K562 (cell line): ENCODE results near the gene CHPF. TPM values are rescaled to one million over a fixed set of nuclear protein-coding genes. Genes with fewer than 3 reads are reported as not detected.

ENCODE experiments used
- ADNP ChIP-seq: fragments of 200-800 bp; sonication (Bioruptor generic); IDR thresholded peaks from 2 replicates; pipeline ENCODE4 v1.6.1; 2016; ENCODE audit warnings: missing genetic modification characterization, missing compliant biosample characterization
- ELF2 ChIP-seq: fragments of 250-450 bp; sonication (Bioruptor Pico); IDR thresholded peaks from 2 replicates; pipeline ENCODE4 v1.5.0; 2021; ENCODE audit warnings: mild to moderate bottlenecking
- ETV1 ChIP-seq: fragments of 450-650 bp; conservative IDR thresholded peaks from 2 replicates; pipeline ENCODE4 v1.6.1; 2016; ENCODE audit warnings: missing genetic modification characterization, control low read depth, low read depth, missing compliant biosample characterization
- JUNB ChIP-seq: fragments of 450-650 bp; formaldehyde crosslinking; conservative IDR thresholded peaks from 2 replicates; pipeline ENCODE4 v1.4.0; 2020; ENCODE audit warnings: mild to moderate bottlenecking
- LCOR ChIP-seq: sonication (generic); formaldehyde crosslinking; IDR thresholded peaks from 2 replicates; pipeline ENCODE4 v1.8.0; 2022; ENCODE audit warnings: mild to moderate bottlenecking, missing genetic modification reagents
- MAFK ChIP-seq: IDR thresholded peaks from 2 replicates; pipeline ENCODE4 v1.6.1; 2011; ENCODE audit warnings: low read length, improper control_type of control experiment
- MCM2 ChIP-seq: fragments of 450-650 bp; IDR thresholded peaks from 2 replicates; pipeline ENCODE4 v1.6.1; 2017; ENCODE audit warnings: low read depth, mild to moderate bottlenecking
- MIER1 ChIP-seq: fragments of 450-650 bp; IDR thresholded peaks from 2 replicates; pipeline ENCODE4 v1.6.1; 2016; ENCODE audit warnings: antibody characterized with exemption, mild to moderate bottlenecking, low read depth
- MTA2 ChIP-seq: fragments of 450-650 bp; IDR thresholded peaks from 2 replicates; pipeline ENCODE4 v1.6.1; 2016; ENCODE audit warnings: low read depth
- MTA3 ChIP-seq: fragments of 450-650 bp; formaldehyde crosslinking; IDR thresholded peaks from 2 replicates; pipeline ENCODE4 v1.6.1; 2017; ENCODE audit warnings: mild to moderate bottlenecking, borderline replicate concordance
- RAD51 ChIP-seq: fragments of 450-650 bp; IDR thresholded peaks from 2 replicates; pipeline ENCODE4 v1.7.1; 2016; ENCODE audit warnings: low read depth, mild to moderate bottlenecking, borderline replicate concordance
- WHSC1 ChIP-seq: IDR thresholded peaks from one replicate; pipeline ENCODE4 v1.6.1; 2012; ENCODE audit warnings: low read length, control low read depth, inconsistent platforms
- ZNF133 ChIP-seq: fragments of 250-450 bp; sonication (Bioruptor Pico); IDR thresholded peaks from 2 replicates; pipeline ENCODE4 v1.4.0; 2020; ENCODE audit warnings: mild to moderate bottlenecking
- ZNF311 ChIP-seq: fragments of 250-450 bp; sonication (Bioruptor Pico); IDR thresholded peaks from 2 replicates; pipeline ENCODE4 v1.4.0; 2020; ENCODE audit warnings: mild to moderate bottlenecking, moderate library complexity
- ZNF707 ChIP-seq: fragments of 250-450 bp; sonication (Bioruptor Pico); conservative IDR thresholded peaks from 2 replicates; pipeline ENCODE4 v1.8.0; 2022; ENCODE audit warnings: inconsistent platforms, mild to moderate bottlenecking, moderate library complexity
- ZNF76 ChIP-seq: fragments of 250-450 bp; sonication (Bioruptor Pico); IDR thresholded peaks from 2 replicates; pipeline ENCODE4 v1.4.0; 2020; ENCODE audit warnings: mild to moderate bottlenecking, moderate library complexity, borderline replicate concordance
- polyA plus RNA-seq, 8 experiments: library from polyadenylated mRNA; depleted of rRNA in 4 of 8; stranded (reverse) in 5 of 8; unstranded in 3 of 8; fragments of >200 nt; fragmentation: Nextera tagmentation in 2 of 8; fragmentation: Illumina TruSeq in 1 of 8; extraction: Ambion mirVana in 2 of 8; extraction: Trizol in 1 of 8; gene quantifications; 2 replicates each; pipeline versions ENCODE4 v1.2.1 to v1.2.3, GENCODE V29; 2011 to 2014; ENCODE audit warnings: inconsistent platforms in 1 of 8, missing spikeins in 1 of 8
- total RNA-seq, 7 experiments: library from RNA; depleted of rRNA in 6 of 7; stranded (reverse); fragments of >200 nt in 6 of 7; fragmentation: Illumina TruSeq in 2 of 7; extraction: Trizol in 2 of 7; gene quantifications; 2 replicates each; pipeline versions ENCODE4 v1.2.1 to v1.2.3, GENCODE V29; 2011 to 2021; ENCODE audit warnings: low replicate concordance in 1 of 7
- TF ChIP-seq, protein P1 (sequence below): conservative IDR thresholded peaks from 2 replicates; pipeline ENCODE4 v1.6.1; 2011; ENCODE audit warnings: low read depth, mild to moderate bottlenecking, low read length; ENCODE audit not compliant: control insufficient read depth

Gene CHPF
- total and polyA plus RNA-seq, 9 of the 15 experiments (the other 6 are each of a cell fraction or from before 2014, with no cell fraction given), result 0.15 to 57.2 (median 7.9) TPM

DNA sequence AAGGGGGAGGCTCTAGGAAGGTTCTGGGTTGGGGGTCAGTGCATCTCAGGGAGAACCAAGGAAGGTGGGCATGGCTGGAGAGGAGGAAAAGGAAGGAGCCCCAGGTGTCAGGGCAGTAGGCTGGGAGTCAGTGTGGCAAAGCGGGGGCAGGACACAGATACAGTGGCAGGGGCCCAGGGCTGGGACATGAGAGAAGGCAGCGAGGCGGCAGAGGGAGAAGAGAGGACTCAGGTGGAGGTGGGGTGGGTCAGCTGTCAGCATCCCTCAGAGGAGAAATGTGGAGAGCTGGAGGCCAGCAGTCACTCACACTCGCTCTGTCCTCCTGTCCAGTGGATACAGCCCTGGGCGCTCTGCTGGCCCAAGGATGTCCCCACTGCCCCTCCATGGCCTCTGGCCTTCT lies 50.5 kb downstream of the CHPF start (continued):
- TF ChIP-seq, protein P1, sequence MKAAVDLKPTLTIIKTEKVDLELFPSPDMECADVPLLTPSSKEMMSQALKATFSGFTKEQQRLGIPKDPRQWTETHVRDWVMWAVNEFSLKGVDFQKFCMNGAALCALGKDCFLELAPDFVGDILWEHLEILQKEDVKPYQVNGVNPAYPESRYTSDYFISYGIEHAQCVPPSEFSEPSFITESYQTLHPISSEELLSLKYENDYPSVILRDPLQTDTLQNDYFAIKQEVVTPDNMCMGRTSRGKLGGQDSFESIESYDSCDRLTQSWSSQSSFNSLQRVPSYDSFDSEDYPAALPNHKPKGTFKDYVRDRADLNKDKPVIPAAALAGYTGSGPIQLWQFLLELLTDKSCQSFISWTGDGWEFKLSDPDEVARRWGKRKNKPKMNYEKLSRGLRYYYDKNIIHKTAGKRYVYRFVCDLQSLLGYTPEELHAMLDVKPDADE, result no peak
- no peak for TF ChIP-seq ADNP (tag)
- TF ChIP-seq MCM2, result no peak
- no peak for TF ChIP-seq MTA2
- no peak for TF ChIP-seq ZNF311 (CRISPR knock-in tag)
- no peak for TF ChIP-seq JUNB (CRISPR knock-in tag)
- TF ChIP-seq MIER1, result no peak
- TF ChIP-seq ETV1, result no peak
- TF ChIP-seq ZNF76 (CRISPR knock-in tag), result no peak
- no peak for TF ChIP-seq MAFK
- no peak for TF ChIP-seq MTA3
- no peak for TF ChIP-seq ZNF707 (CRISPR knock-in tag)
- no peak for TF ChIP-seq ELF2 (CRISPR knock-in tag)
- no peak for TF ChIP-seq WHSC1
- no peak for TF ChIP-seq ZNF133 (CRISPR knock-in tag)
- TF ChIP-seq LCOR (CRISPR knock-in tag), result no peak
- no peak for TF ChIP-seq RAD51
